ENCODE results near the gene ZNF488. TPM values are rescaled to one million over a fixed set of nuclear protein-coding genes. Genes with fewer than 3 reads are reported as not detected.
A peak's percentile ranks its signal among the peaks of the same experiment; 100 is the strongest.

ZNF488 gene
- total RNA-seq, 4 donors from 2014 or later = 1.0 to 3.9 (median 2.3) TPM

DNA sequence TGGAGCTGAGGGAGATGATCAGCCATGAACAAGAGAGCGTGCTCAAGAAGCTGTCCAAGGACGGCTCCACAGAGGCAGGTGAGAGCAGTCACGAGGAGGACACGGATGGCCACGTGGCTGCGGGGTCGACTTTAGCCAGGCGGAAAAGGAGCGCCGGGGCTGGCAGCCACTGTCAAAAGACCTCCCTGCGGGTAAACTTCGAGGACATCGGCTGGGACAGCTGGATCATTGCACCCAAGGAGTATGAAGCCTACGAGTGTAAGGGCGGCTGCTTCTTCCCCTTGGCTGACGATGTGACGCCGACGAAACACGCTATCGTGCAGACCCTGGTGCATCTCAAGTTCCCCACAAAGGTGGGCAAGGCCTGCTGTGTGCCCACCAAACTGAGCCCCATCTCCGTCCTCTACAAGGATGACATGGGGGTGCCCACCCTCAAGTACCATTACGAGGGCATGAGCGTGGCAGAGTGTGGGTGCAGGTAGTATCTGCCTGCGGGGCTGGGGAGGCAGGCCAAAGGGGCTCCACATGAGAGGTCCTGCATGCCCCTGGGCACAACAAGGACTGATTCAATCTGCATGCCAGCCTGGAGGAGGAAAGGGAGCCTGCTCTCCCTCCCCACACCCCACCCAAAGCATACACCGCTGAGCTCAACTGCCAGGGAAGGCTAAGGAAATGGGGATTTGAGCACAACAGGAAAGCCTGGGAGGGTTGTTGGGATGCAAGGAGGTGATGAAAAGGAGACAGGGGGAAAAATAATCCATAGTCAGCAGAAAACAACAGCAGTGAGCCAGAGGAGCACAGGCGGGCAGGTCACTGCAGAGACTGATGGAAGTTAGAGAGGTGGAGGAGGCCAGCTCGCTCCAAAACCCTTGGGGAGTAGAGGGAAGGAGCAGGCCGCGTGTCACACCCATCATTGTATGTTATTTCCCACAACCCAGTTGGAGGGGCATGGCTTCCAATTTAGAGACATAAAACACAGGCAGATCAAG, 58.5 kb downstream of the ZNF488 start:
- no peak overlapping the region for H3K4me3 ChIP-seq
- no peak overlapping the region for H3K27ac ChIP-seq
- H3K4me1 ChIP-seq = peaks cover 7% of the 10 kb centered on the region
- H3K36me3 ChIP-seq = no peaks in the 10 kb centered on the region
- 89% methylated on average over 30 of the region's 30 CpGs for WGBS
- peak; percentile 46 to 63 for DNase-seq (ENCODE audit: low spot score in 2 of 2)
- TF ChIP-seq POLR2A (IDR thresholded peaks at IDR 0.05) (no peak), CTCF (IDR thresholded peaks at IDR 0.05) (no peak), EP300 (IDR thresholded peaks at IDR 0.05) (no peak), POLR2AphosphoS5 (IDR thresholded peaks at IDR 0.05) (no peak)
- no peaks in the 10 kb centered on the region for H3K9me3 ChIP-seq
- peaks cover 10% of the 10 kb centered on the region for H3K27me3 ChIP-seq

DNA sequence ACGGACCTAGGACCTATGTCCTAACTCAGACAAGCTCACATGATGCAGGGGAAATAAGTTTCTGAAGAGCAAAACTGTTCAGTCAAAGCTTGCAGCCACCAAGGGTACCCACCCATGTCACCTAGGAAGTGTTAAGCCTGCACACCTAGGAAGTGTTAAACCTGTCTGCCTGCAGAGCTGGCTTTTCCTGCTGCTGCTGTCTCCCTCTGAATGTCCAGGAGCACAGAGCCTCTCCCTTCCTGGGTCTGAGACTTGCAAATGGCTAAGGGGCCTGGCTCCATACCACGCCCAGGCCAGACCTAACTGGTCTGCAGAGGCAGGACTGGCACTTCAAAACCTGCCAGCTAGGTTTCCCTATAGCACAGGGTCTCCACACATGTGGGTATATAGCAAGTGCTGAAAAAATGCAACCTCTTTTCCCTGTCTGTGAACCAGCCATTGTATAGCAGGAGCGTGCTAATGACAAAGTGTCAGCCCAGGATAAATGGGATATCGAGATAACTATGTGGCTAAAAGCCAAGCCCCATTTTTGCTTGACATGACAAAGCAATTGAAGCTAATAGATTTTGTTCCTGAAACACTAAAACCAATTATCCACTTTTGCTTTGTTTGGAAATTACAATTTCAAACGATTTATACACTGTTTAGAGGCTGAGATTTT, 60.3 kb downstream of the ZNF488 start:
- DNase-seq (ENCODE audit: low spot score in 2 of 2) = peak; percentile 9 to 43
- peaks cover 7% of the 10 kb centered on the region for H3K4me1 ChIP-seq
- H3K9me3 ChIP-seq = no peaks in the 10 kb centered on the region
- 54% methylated on average over 5 of the region's 5 CpGs for WGBS
- H3K27ac ChIP-seq = no peak overlapping the region
- no peaks in the 10 kb centered on the region for H3K36me3 ChIP-seq
- H3K27me3 ChIP-seq = peaks cover 10% of the 10 kb centered on the region
- H3K4me3 ChIP-seq = no peak overlapping the region
- TF ChIP-seq EP300 (IDR thresholded peaks at IDR 0.05) = no peak
- no peak for TF ChIP-seq CTCF (IDR thresholded peaks at IDR 0.05)
- no peak for TF ChIP-seq POLR2AphosphoS5 (IDR thresholded peaks at IDR 0.05)
- no peak for TF ChIP-seq POLR2A (IDR thresholded peaks at IDR 0.05)

DNA sequence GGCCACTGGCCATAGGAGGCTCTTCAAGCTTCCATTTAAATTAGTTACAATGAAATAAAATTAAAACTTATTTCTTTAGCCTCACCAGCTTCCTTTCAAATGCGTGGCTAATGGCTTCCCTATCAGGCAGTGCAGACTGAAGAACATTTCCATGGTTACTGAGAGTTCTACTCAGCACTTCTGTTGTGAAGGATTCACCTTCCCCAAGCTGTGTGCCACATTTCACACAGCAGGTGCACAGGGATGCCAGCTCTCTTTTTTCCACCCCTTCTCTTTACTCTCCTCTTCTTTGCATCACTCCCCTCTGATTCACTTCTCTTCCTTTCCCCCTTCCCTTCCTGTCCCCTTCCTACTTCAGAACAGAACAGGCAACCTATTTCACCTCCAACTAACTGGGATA, 61.0 kb downstream of the ZNF488 start:
- DNase-seq (ENCODE audit: low spot score in 2 of 2) = no peak
- H3K27ac ChIP-seq = no peak overlapping the region
- H3K4me1 ChIP-seq = peaks cover 7% of the 10 kb centered on the region
- H3K4me3 ChIP-seq = no peak overlapping the region
- peaks cover 10% of the 10 kb centered on the region for H3K27me3 ChIP-seq
- 70% methylated on average over 1 of the region's 1 CpG for WGBS
- no peaks in the 10 kb centered on the region for H3K9me3 ChIP-seq
- TF ChIP-seq POLR2A (IDR thresholded peaks at IDR 0.05) (no peak), POLR2AphosphoS5 (IDR thresholded peaks at IDR 0.05) (no peak), EP300 (IDR thresholded peaks at IDR 0.05) (no peak), CTCF (IDR thresholded peaks at IDR 0.05) (no peak)
- H3K36me3 ChIP-seq = no peaks in the 10 kb centered on the region

- H3K4me3 ChIP-seq = no peak within 1 kb of the TSS
- H3K9me3 ChIP-seq = no peaks in the 10 kb centered on the region
- H3K27me3 ChIP-seq = peaks cover 10% of the 10 kb centered on the region
- no peak within 1 kb of the TSS for H3K27ac ChIP-seq
- H3K4me1 ChIP-seq = peaks cover 7% of the 10 kb centered on the region
- WGBS = 91% methylated on average over 28 of the region's 35 CpGs
- DNase-seq (ENCODE audit: low spot score in 2 of 2) = peak; percentile 42 to 78
- H3K36me3 ChIP-seq = no peaks in the 10 kb centered on the region
- TF ChIP-seq POLR2A (IDR thresholded peaks at IDR 0.05) = no peak
- no peak for TF ChIP-seq EP300 (IDR thresholded peaks at IDR 0.05)
- TF ChIP-seq CTCF (IDR thresholded peaks at IDR 0.05) = no peak
- TF ChIP-seq POLR2AphosphoS5 (IDR thresholded peaks at IDR 0.05) = no peak
Measured at GRCh38 chr10:47322300-47323061, 61.6 kb downstream of the ZNF488 start, which contains the start of gene GDF2. Gene GDF2 (plus strand): TSS chr10:47322454. CDS start chr10:47322669, 215 bp downstream.

Measured in suprapubic skin (tissue), 4 donors.